BLaER1 (cell line): ENCODE measurements around the gene PRRC2B.
A peak's percentile ranks its signal among the peaks of the same experiment; 100 is the strongest.

ENCODE experiments used
- H3K27ac ChIP-seq: shearing (Covaris generic); formaldehyde crosslinking; 2 replicates; pipeline ENCODE4 v1.8.1; 2022
- H3K27me3 ChIP-seq: shearing (Covaris generic); formaldehyde crosslinking; 2 replicates; pipeline ENCODE4 v1.8.1; 2022
- H3K36me3 ChIP-seq: shearing (Covaris generic); formaldehyde crosslinking; 2 replicates; pipeline ENCODE4 v1.8.1; 2022
- H3K4me1 ChIP-seq: shearing (Covaris generic); formaldehyde crosslinking; 2 replicates; pipeline ENCODE4 v1.8.1; 2022
- H3K4me2 ChIP-seq: shearing (Covaris generic); formaldehyde crosslinking; 2 replicates; pipeline ENCODE4 v1.8.1; 2022
- H3K4me3 ChIP-seq: shearing (Covaris generic); formaldehyde crosslinking; 2 replicates; pipeline ENCODE4 v1.8.1; 2022
- H3K9ac ChIP-seq: shearing (Covaris generic); formaldehyde crosslinking; 2 replicates; pipeline ENCODE4 v1.8.1; 2022
- H3K9me3 ChIP-seq: shearing (Covaris generic); formaldehyde crosslinking; 2 replicates; pipeline ENCODE4 v1.8.1; 2022
- H4K20me1 ChIP-seq: shearing (Covaris generic); formaldehyde crosslinking; 2 replicates; pipeline ENCODE4 v1.8.1; 2022
- Cebpa-rat ChIP-seq: shearing (Covaris generic); IDR thresholded peaks from 2 replicates; pipeline ENCODE4 v1.8.1; 2022

The PRRC2B gene

GRCh38 chr9:131516930-131517329 is 123.0 kb downstream of the PRRC2B start:
- TF ChIP-seq Cebpa-rat: no peak
- no peak overlapping the region for H3K9ac ChIP-seq
- H3K36me3 ChIP-seq: peaks cover 87% of the 10 kb centered on the region
- H3K4me3 ChIP-seq: no peak overlapping the region
- H3K4me1 ChIP-seq: peaks cover 34% of the 10 kb centered on the region
- peaks cover 32% of the 10 kb centered on the region for H4K20me1 ChIP-seq
- no peak overlapping the region for H3K4me2 ChIP-seq
- H3K27me3 ChIP-seq: no peaks in the 10 kb centered on the region
- H3K27ac ChIP-seq: no peak overlapping the region
- no peaks in the 10 kb centered on the region for H3K9me3 ChIP-seq

GRCh38 chr9:131517761-131518190 is 123.9 kb downstream of the PRRC2B start:
- Histone ChIP-seq H3K4me1 (peaks cover 33% of the 10 kb centered on the region), H3K9me3 (no peaks in the 10 kb centered on the region), H3K27ac (no peak overlapping the region), H4K20me1 (peaks cover 27% of the 10 kb centered on the region), H3K27me3 (no peaks in the 10 kb centered on the region), H3K9ac (no peak overlapping the region), H3K4me3 (no peak overlapping the region), H3K36me3 (peaks cover 90% of the 10 kb centered on the region), H3K4me2 (no peak overlapping the region)
- no peak for TF ChIP-seq Cebpa-rat

GRCh38 chr9:131518553-131518952 is 124.7 kb downstream of the PRRC2B start:
- Histone ChIP-seq H3K9me3 (no peaks in the 10 kb centered on the region), H3K4me1 (peaks cover 31% of the 10 kb centered on the region), H3K27ac (no peak overlapping the region), H3K4me3 (no peak overlapping the region), H3K4me2 (no peak overlapping the region), H3K27me3 (no peaks in the 10 kb centered on the region), H3K36me3 (peaks cover 92% of the 10 kb centered on the region), H3K9ac (no peak overlapping the region), H4K20me1 (peaks cover 27% of the 10 kb centered on the region)
- TF ChIP-seq Cebpa-rat: no peak

- no peak overlapping the region for H3K9ac ChIP-seq
- H3K9me3 ChIP-seq: no peaks in the 10 kb centered on the region
- no peak overlapping the region for H3K4me2 ChIP-seq
- H3K36me3 ChIP-seq: peaks cover 100% of the 10 kb centered on the region
- no peak for TF ChIP-seq Cebpa-rat
- H4K20me1 ChIP-seq: peaks cover 31% of the 10 kb centered on the region
- H3K27me3 ChIP-seq: no peaks in the 10 kb centered on the region
- H3K4me1 ChIP-seq: peaks cover 32% of the 10 kb centered on the region
- no peak overlapping the region for H3K4me3 ChIP-seq
- no peak overlapping the region for H3K27ac ChIP-seq
These were observed 126.6 kb downstream of the PRRC2B start for GRCh38 chr9:131520503-131520902.

GRCh38 chr9:131521203-131521602 is 127.3 kb downstream of the PRRC2B start:
- no peak overlapping the region for H3K4me3 ChIP-seq
- H3K27me3 ChIP-seq: no peaks in the 10 kb centered on the region
- no peak overlapping the region for H3K4me2 ChIP-seq
- TF ChIP-seq Cebpa-rat: no peak
- peaks cover 100% of the 10 kb centered on the region for H3K36me3 ChIP-seq
- H3K27ac ChIP-seq: no peak overlapping the region
- no peaks in the 10 kb centered on the region for H3K9me3 ChIP-seq
- H3K4me1 ChIP-seq: peaks cover 32% of the 10 kb centered on the region
- H4K20me1 ChIP-seq: peaks cover 38% of the 10 kb centered on the region
- no peak overlapping the region for H3K9ac ChIP-seq

GRCh38 chr9:131521822-131522221 is 127.9 kb downstream of the PRRC2B start:
- H3K9me3 ChIP-seq: no peaks in the 10 kb centered on the region
- H3K27ac ChIP-seq: no peak overlapping the region
- no peak overlapping the region for H3K4me3 ChIP-seq
- H3K27me3 ChIP-seq: no peaks in the 10 kb centered on the region
- no peak for TF ChIP-seq Cebpa-rat
- no peak overlapping the region for H3K9ac ChIP-seq
- no peak overlapping the region for H3K4me2 ChIP-seq
- H3K4me1 ChIP-seq: peaks cover 32% of the 10 kb centered on the region
- H4K20me1 ChIP-seq: peaks cover 39% of the 10 kb centered on the region
- peaks cover 100% of the 10 kb centered on the region for H3K36me3 ChIP-seq

- peaks cover 32% of the 10 kb centered on the region for H3K4me1 ChIP-seq
- H3K27me3 ChIP-seq: no peaks in the 10 kb centered on the region
- H3K4me3 ChIP-seq: no peak overlapping the region
- no peaks in the 10 kb centered on the region for H3K9me3 ChIP-seq
- H4K20me1 ChIP-seq: peaks cover 39% of the 10 kb centered on the region
- H3K4me2 ChIP-seq: no peak overlapping the region
- peaks cover 100% of the 10 kb centered on the region for H3K36me3 ChIP-seq
- H3K27ac ChIP-seq: no peak overlapping the region
- no peak overlapping the region for H3K9ac ChIP-seq
- TF ChIP-seq Cebpa-rat: no peak
These were observed 128.6 kb downstream of the PRRC2B start for GRCh38 chr9:131522257-131523085.

- Histone ChIP-seq H4K20me1 (peaks cover 39% of the 10 kb centered on the region), H3K9ac (peak overlapping the region; percentile 48; the same call in 1 of the 2 replicates), H3K9me3 (no peaks in the 10 kb centered on the region), H3K4me1 (peaks cover 32% of the 10 kb centered on the region), H3K27me3 (no peaks in the 10 kb centered on the region), H3K36me3 (peaks cover 100% of the 10 kb centered on the region), H3K4me2 (no peak overlapping the region), H3K4me3 (no peak overlapping the region), H3K27ac (no peak overlapping the region)
- no peak for TF ChIP-seq Cebpa-rat
These were observed 129.2 kb downstream of the PRRC2B start for GRCh38 chr9:131523086-131523388.

GRCh38 chr9:131523451-131524435 is 129.9 kb downstream of the PRRC2B start:
- H3K4me2 ChIP-seq: peak overlapping the region; percentile 62
- H3K36me3 ChIP-seq: peaks cover 100% of the 10 kb centered on the region
- no peaks in the 10 kb centered on the region for H3K9me3 ChIP-seq
- peaks cover 46% of the 10 kb centered on the region for H4K20me1 ChIP-seq
- H3K9ac ChIP-seq: peak overlapping the region; percentile 48; the same call in 1 of the 2 replicates
- H3K27ac ChIP-seq: peak overlapping the region; percentile 47
- peaks cover 32% of the 10 kb centered on the region for H3K4me1 ChIP-seq
- no peaks in the 10 kb centered on the region for H3K27me3 ChIP-seq
- TF ChIP-seq Cebpa-rat: no peak
- no peak overlapping the region for H3K4me3 ChIP-seq
